Naive B cell (primary cell): Measurements from ENCODE around the gene PDE4A. TPM values are rescaled to one million over a fixed set of nuclear protein-coding genes. Genes with fewer than 3 reads are reported as not detected.

Experiments
- ATAC-seq, 2 donors: fragments of 150-1000 bp; cut with Tn5 transposase; 2 replicates each; pipeline ENCODE4 v1.10.0; 2021; ENCODE audit warnings: low read depth in 2 of 2, mild to moderate bottlenecking in 2 of 2, moderate library complexity in 2 of 2
- DNase-seq: peaks from one replicate; pipeline ENCODE4 v3.0.0; 2022
- H3K27ac Mint-ChIP-seq, 6 donors: one replicate each; pipeline ENCODE4 v1.8.0; 2020 to 2022; ENCODE audit warnings: mild to moderate bottlenecking in 6 of 6, mixed read lengths in 6 of 6, moderate library complexity in 5 of 6, inconsistent platforms in 2 of 6
- H3K27me3 Mint-ChIP-seq, 3 donors: one replicate each; pipeline ENCODE4 v1.8.0; 2021 to 2022; ENCODE audit warnings: mixed read lengths in 3 of 3, mild to moderate bottlenecking in 1 of 3
- H3K36me3 Mint-ChIP-seq, 2 donors: one replicate each; pipeline ENCODE4 v1.8.0; 2020 to 2022; ENCODE audit warnings: mixed read lengths in 2 of 2, inconsistent platforms in 1 of 2, mild to moderate bottlenecking in 1 of 2
- H3K4me1 Mint-ChIP-seq, 3 donors: one replicate each; pipeline ENCODE4 v1.8.0; 2020 to 2022; ENCODE audit warnings: mixed read lengths in 3 of 3, inconsistent platforms in 1 of 3, mild to moderate bottlenecking in 1 of 3, moderate library complexity in 1 of 3
- H3K4me3 Mint-ChIP-seq, 8 donors: one replicate each; pipeline ENCODE4 v1.8.0; 2020 to 2022; ENCODE audit warnings: mild to moderate bottlenecking in 8 of 8, mixed read lengths in 8 of 8, moderate library complexity in 8 of 8, inconsistent platforms in 2 of 8
- H3K9me3 Mint-ChIP-seq, 7 donors: one replicate each; pipeline ENCODE4 v1.8.0; 2020 to 2022; ENCODE audit warnings: mixed read lengths in 7 of 7, mild to moderate bottlenecking in 5 of 7, inconsistent platforms in 2 of 7, moderate library complexity in 1 of 7
- polyA plus RNA-seq, 6 donors: library from polyadenylated mRNA; unstranded; fragments of 300-500 nt; fragmentation: Illumina TruSeq; gene quantifications; one replicate each; pipeline ENCODE4 v1.2.3, GENCODE V29; 2021; ENCODE audit warnings: low read depth in 6 of 6

The PDE4A gene
- polyA plus RNA-seq, 6 donors from 2014 or later = 0.17 to 2.8 (median 0.25) TPM; not detected in 1

- no peak for ATAC-seq
- no peaks in the 10 kb centered on the region for H3K27me3 Mint-ChIP-seq
- peak overlapping the region in 5 of 8 donors; percentile 9 to 71 (median 44) for H3K4me3 Mint-ChIP-seq
- peaks cover 18 to 24% (median 19%) of the 10 kb centered on the region in 3 donors for H3K4me1 Mint-ChIP-seq
- no peaks in the 10 kb centered on the region for H3K9me3 Mint-ChIP-seq
- DNase-seq = no peak
- H3K36me3 Mint-ChIP-seq = no peaks in the 10 kb centered on the region
- peak overlapping the region in 4 of 6 donors; percentile 22 to 78 (median 58) for H3K27ac Mint-ChIP-seq
These were observed 79.9 kb downstream of the PDE4A start for GRCh38 chr19:10500247-10500592.

GRCh38 chr19:10501971-10502523, 81.7 kb downstream of the PDE4A start:
- H3K36me3 Mint-ChIP-seq = no peaks in the 10 kb centered on the region
- DNase-seq = no peak
- no peaks in the 10 kb centered on the region for H3K27me3 Mint-ChIP-seq
- peak overlapping the region; percentile 77 to 92 (median 86) for H3K4me3 Mint-ChIP-seq
- ATAC-seq = peak; percentile 14 to 17
- peaks cover 17 to 31% (median 24%) of the 10 kb centered on the region in 3 donors for H3K4me1 Mint-ChIP-seq
- peak overlapping the region in 4 of 6 donors; percentile 66 to 85 (median 70) for H3K27ac Mint-ChIP-seq
- H3K9me3 Mint-ChIP-seq = no peaks in the 10 kb centered on the region

- Mint-ChIP-seq H3K36me3 (no peaks in the 10 kb centered on the region), H3K4me1 (peaks cover 15 to 31% (median 24%) of the 10 kb centered on the region in 3 donors)
- ATAC-seq = peak; percentile 87 to 88
These were observed 82.2 kb downstream of the PDE4A start for GRCh38 chr19:10502524-10503001.

GRCh38 chr19:10503002-10503789, 82.9 kb downstream of the PDE4A start, which contains the start of gene KEAP1:
Gene KEAP1 (minus strand): TSS chr19:10503356. CDS start chr19:10500033, 3,323 bp downstream.
- no peak for DNase-seq
- peaks cover 15 to 31% (median 24%) of the 10 kb centered on the region in 3 donors for H3K4me1 Mint-ChIP-seq
- peak; percentile 16 to 17 for ATAC-seq
- no peaks in the 10 kb centered on the region for H3K9me3 Mint-ChIP-seq
- H3K36me3 Mint-ChIP-seq = no peaks in the 10 kb centered on the region
- H3K27ac Mint-ChIP-seq = peak within 1 kb of the TSS; percentile 12 to 94 (median 70)
- no peaks in the 10 kb centered on the region for H3K27me3 Mint-ChIP-seq
- peak within 1 kb of the TSS; percentile 87 to 95 (median 90) for H3K4me3 Mint-ChIP-seq

More at GRCh38 chr19:10502524-10503001, 82.2 kb downstream of the PDE4A start:
- H3K27me3 Mint-ChIP-seq = no peaks in the 10 kb centered on the region
- H3K9me3 Mint-ChIP-seq = no peaks in the 10 kb centered on the region
- H3K27ac Mint-ChIP-seq = peak overlapping the region in 3 of 6 donors; percentile 67 to 85 (median 74)
- H3K4me3 Mint-ChIP-seq = peak overlapping the region; percentile 77 to 92 (median 86)
- peak; percentile 74 for DNase-seq

GRCh38 chr19:10505583-10506229, 85.4 kb downstream of the PDE4A start:
- DNase-seq = peak; percentile 53
- ATAC-seq = peak; percentile 32 to 39
- H3K4me3 Mint-ChIP-seq = peak overlapping the region in 6 of 8 donors; percentile 14 to 82 (median 56)
- no peaks in the 10 kb centered on the region for H3K36me3 Mint-ChIP-seq
- peak overlapping the region in 2 of 6 donors; percentile 26 to 69 for H3K27ac Mint-ChIP-seq
- H3K9me3 Mint-ChIP-seq = no peaks in the 10 kb centered on the region
- H3K4me1 Mint-ChIP-seq = peaks cover 12 to 24% (median 18%) of the 10 kb centered on the region in 3 donors
- no peaks in the 10 kb centered on the region for H3K27me3 Mint-ChIP-seq

GRCh38 chr19:10508036-10508435, 87.7 kb downstream of the PDE4A start:
- Mint-ChIP-seq H3K9me3 (no peaks in the 10 kb centered on the region), H3K4me1 (peaks cover 5 to 19% (median 11%) of the 10 kb centered on the region in 3 donors), H3K27ac (no peak overlapping the region), H3K4me3 (no peak overlapping the region), H3K36me3 (no peaks in the 10 kb centered on the region), H3K27me3 (peaks cover 2 to 7% (median 5%) of the 10 kb centered on the region in 3 donors)
- no peak for ATAC-seq
- DNase-seq = no peak

- H3K4me3 Mint-ChIP-seq = no peak overlapping the region
- peaks cover 8 to 14% (median 12%) of the 10 kb centered on the region in 3 donors for H3K27me3 Mint-ChIP-seq
- ATAC-seq = no peak
- H3K4me1 Mint-ChIP-seq = peaks cover 0 to 14% (median 10%) of the 10 kb centered on the region in 3 donors
- no peak overlapping the region for H3K27ac Mint-ChIP-seq
- no peaks in the 10 kb centered on the region for H3K36me3 Mint-ChIP-seq
- DNase-seq = no peak
- no peaks in the 10 kb centered on the region for H3K9me3 Mint-ChIP-seq
These were observed 88.4 kb downstream of the PDE4A start for GRCh38 chr19:10508707-10509106.

- H3K27me3 Mint-ChIP-seq = peaks cover 16 to 30% (median 23%) of the 10 kb centered on the region in 3 donors
- no peaks in the 10 kb centered on the region for H3K36me3 Mint-ChIP-seq
- peak in 1 of 2 donors; percentile 22 for ATAC-seq
- no peak overlapping the region for H3K4me3 Mint-ChIP-seq
- no peaks in the 10 kb centered on the region for H3K9me3 Mint-ChIP-seq
- peak; percentile 48 for DNase-seq
- H3K27ac Mint-ChIP-seq = no peak overlapping the region
- peaks cover 5 to 9% (median 5%) of the 10 kb centered on the region in 3 donors for H3K4me1 Mint-ChIP-seq
These were observed 90.0 kb downstream of the PDE4A start for GRCh38 chr19:10510301-10510802.

GRCh38 chr19:10513223-10513622, 92.9 kb downstream of the PDE4A start:
- Mint-ChIP-seq H3K4me3 (peak overlapping the region in 3 of 8 donors; percentile 4 to 39 (median 6)), H3K27ac (peak overlapping the region in 2 of 6 donors; percentile 4 to 10), H3K27me3 (peaks cover 34 to 54% (median 48%) of the 10 kb centered on the region in 3 donors), H3K36me3 (peaks cover 0 to 7% of the 10 kb centered on the region in 2 donors), H3K4me1 (peaks cover 10 to 14% (median 12%) of the 10 kb centered on the region in 3 donors), H3K9me3 (no peaks in the 10 kb centered on the region)
- no peak for ATAC-seq
- no peak for DNase-seq

GRCh38 chr19:10514211-10515145, 94.1 kb downstream of the PDE4A start:
- peak overlapping the region in 1 of 6 donors; percentile 97 for H3K27ac Mint-ChIP-seq
- peaks cover 0 to 2% (median 0%) of the 10 kb centered on the region in 7 donors for H3K9me3 Mint-ChIP-seq
- peaks cover 43 to 66% (median 60%) of the 10 kb centered on the region in 3 donors for H3K27me3 Mint-ChIP-seq
- peaks cover 23 to 25% (median 24%) of the 10 kb centered on the region in 3 donors for H3K4me1 Mint-ChIP-seq
- peak overlapping the region in 3 of 8 donors; percentile 18 to 67 (median 49) for H3K4me3 Mint-ChIP-seq
- H3K36me3 Mint-ChIP-seq = peaks cover 0 to 7% of the 10 kb centered on the region in 2 donors
- DNase-seq (no peak), ATAC-seq (peak; percentile 58 to 63)

- ATAC-seq = no peak
- Mint-ChIP-seq H3K4me1 (peaks cover 25 to 27% (median 26%) of the 10 kb centered on the region in 3 donors), H3K9me3 (peaks cover 0 to 2% (median 0%) of the 10 kb centered on the region in 7 donors), H3K27ac (peak overlapping the region in 2 of 6 donors; percentile 2 to 44), H3K36me3 (peaks cover 0 to 7% of the 10 kb centered on the region in 2 donors), H3K27me3 (peaks cover 44 to 74% (median 67%) of the 10 kb centered on the region in 3 donors), H3K4me3 (no peak overlapping the region)
- no peak for DNase-seq
These were observed 95.7 kb downstream of the PDE4A start for GRCh38 chr19:10516064-10516385.
